ENCODE results near the gene OTUD7B.

- TF ChIP-seq CTCF (conservative IDR thresholded peaks at IDR 0.05; ENCODE audit: low read depth, low read length) (no peak), EZH2phosphoT487 (IDR thresholded peaks at IDR 0.05; ENCODE audit: borderline replicate concordance, low read length) (no peak), EZH2 (IDR thresholded peaks at IDR 0.05; ENCODE audit: low read length, unreplicated experiment) (no peak)
Observed at GRCh38 chr1:149945206-149945605, 65.3 kb downstream of the OTUD7B start.

All from PC-3 (cell line).